B cell (primary cell): ENCODE data around the gene TLE5. TPM values are rescaled to one million over a fixed set of nuclear protein-coding genes. Genes with fewer than 3 reads are reported as not detected.

Experiments used
- ATAC-seq: fragments of 200-7000 bp; cut with Tn5 transposase; one replicate; pipeline ENCODE4 v1.10.0; 2021; ENCODE audit warnings: low read depth, mild to moderate bottlenecking, moderate number of reproducible peaks, moderate library complexity
- CTCF ChIA-PET: fragments of 350-600 bp; sonication (Branson Sonifier 250); formaldehyde crosslinking; loops from one replicate; lab custom pipeline; 2021; ENCODE audit warnings: antibody characterized with exemption, inconsistent platforms; lab: Charles Lee
- POLR2A ChIA-PET: fragments of 350-600 bp; sonication (Branson Sonifier 250); formaldehyde crosslinking; loops from one replicate; lab custom pipeline; 2021; ENCODE audit warnings: antibody characterized with exemption; lab: Charles Lee
- DNase-seq: peaks from one replicate; pipeline ENCODE4 v3.0.0; 2013
- H2AFZ ChIP-seq: 2 replicates; pipeline ENCODE4 v1.6.1; 2012; ENCODE audit warnings: mild to moderate bottlenecking, low read depth, low read length; ENCODE audit not compliant: insufficient read depth, poor library complexity, severe bottlenecking
- H3K27ac ChIP-seq, 2 donors: 1 replicate in 1 of 2; 2 replicates in 1 of 2; pipeline ENCODE4 v1.5.1; 2012 to 2013; ENCODE audit warnings: low read length in 2 of 2, mild to moderate bottlenecking in 2 of 2, moderate library complexity in 1 of 2
- H3K27me3 ChIP-seq, 4 experiments: fragments of 200-600 bp in 1 of 4; sonication (generic) in 1 of 4; replicated peaks in 1 of 4; 1 replicate in 2 of 4; 2 replicates in 2 of 4; pipeline versions ENCODE4 v1.6.1 to v1.7.0; 2013 to 2016; ENCODE audit warnings: low read length in 3 of 4, mild to moderate bottlenecking in 2 of 4, mixed read lengths in 1 of 4, moderate library complexity in 1 of 4; ENCODE audit not compliant: insufficient read depth in 4 of 4, control insufficient read depth in 3 of 4; ENCODE audit errors: control extremely low read depth in 1 of 4
- H3K36me3 ChIP-seq, 2 experiments: replicated peaks in 1 of 2; 1 replicate in 1 of 2; 2 replicates in 1 of 2; pipeline versions ENCODE4 v1.6.1 to v1.7.1; 2013; ENCODE audit warnings: low read length in 1 of 2; ENCODE audit not compliant: insufficient read depth in 2 of 2, control insufficient read depth in 1 of 2; ENCODE audit errors: control extremely low read depth in 1 of 2, extremely low read depth in 1 of 2
- H3K4me1 ChIP-seq, 2 donors: fragments of 200-600 bp in 1 of 2; sonication (generic) in 1 of 2; 1 replicate in 1 of 2; 2 replicates in 1 of 2; pipeline versions ENCODE4 v1.5.1 to v1.6.1; 2013 to 2017; ENCODE audit warnings: low read length in 2 of 2; ENCODE audit not compliant: control insufficient read depth in 2 of 2, insufficient read depth in 2 of 2
- H3K4me2 ChIP-seq: replicated peaks from 2 replicates; pipeline ENCODE3; 2012; ENCODE audit warnings: mild to moderate bottlenecking, low read depth, low read length; ENCODE audit not compliant: poor library complexity, severe bottlenecking
- H3K4me3 ChIP-seq, 5 experiments: fragments of 200-600 bp in 1 of 5; sonication (generic) in 1 of 5; 1 replicate in 3 of 5; 2 replicates in 2 of 5; pipeline versions ENCODE4 v1.5.1 to v1.7.0; 2011 to 2016; ENCODE audit warnings: low read length in 4 of 5, mild to moderate bottlenecking in 4 of 5, low read depth in 2 of 5, control low read depth in 1 of 5, moderate library complexity in 1 of 5; ENCODE audit not compliant: insufficient read depth in 1 of 5; ENCODE audit errors: control extremely low read depth in 1 of 5, extremely low read depth in 1 of 5
- H3K79me2 ChIP-seq: fragments of 200-600 bp; sonication (generic); one replicate; pipeline ENCODE4 v1.6.0; 2016; ENCODE audit warnings: low read length; ENCODE audit not compliant: control insufficient read depth, insufficient read depth
- H3K9ac ChIP-seq: fragments of 200-600 bp; sonication (generic); 2 replicates; pipeline ENCODE4 v1.6.1; 2017; ENCODE audit warnings: mild to moderate bottlenecking, low read length, moderate library complexity
- H3K9me3 ChIP-seq, 3 donors: one replicate each; pipeline versions ENCODE4 v1.6.1 to v1.7.1; 2013; ENCODE audit warnings: low read length in 2 of 3; ENCODE audit not compliant: control insufficient read depth in 2 of 3, insufficient read depth in 1 of 3; ENCODE audit errors: control extremely low read depth in 1 of 3
- H4K20me1 ChIP-seq: 2 replicates; pipeline ENCODE4 v1.6.0; 2012; ENCODE audit warnings: mild to moderate bottlenecking, low read length; ENCODE audit not compliant: insufficient read depth, control insufficient read depth, poor library complexity, severe bottlenecking
- H3K27ac Mint-ChIP-seq: one replicate; pipeline ENCODE4 v1.8.0; 2021; ENCODE audit warnings: mixed read lengths
- H3K27me3 Mint-ChIP-seq: one replicate; pipeline ENCODE4 v1.8.0; 2021; ENCODE audit warnings: mixed read lengths
- H3K4me1 Mint-ChIP-seq: one replicate; pipeline ENCODE4 v1.8.0; 2021; ENCODE audit warnings: mixed read lengths
- H3K4me3 Mint-ChIP-seq: one replicate; pipeline ENCODE4 v1.8.0; 2021; ENCODE audit warnings: mixed read lengths
- H3K9me3 Mint-ChIP-seq: one replicate; pipeline ENCODE4 v1.8.0; 2022; ENCODE audit warnings: mixed read lengths; ENCODE audit not compliant: insufficient read depth
- EZH2 ChIP-seq: IDR thresholded peaks from 2 replicates; pipeline ENCODE4 v1.6.1; 2012; ENCODE audit warnings: borderline replicate concordance, low read depth, mild to moderate bottlenecking, moderate library complexity, low read length; ENCODE audit not compliant: insufficient read depth, poor library complexity, severe bottlenecking
- WGBS: methylation state at CpG from one replicate; pipeline ENCODE4 v1.1.5; 2013; ENCODE audit warnings: missing lambda C conversion rate; ENCODE audit not compliant: insufficient coverage; 5-methylcytosine and 5-hydroxymethylcytosine counted together
- intact Hi-C: fragments of 100-400 bp; cut with micrococcal nuclease; formaldehyde crosslinking; loops from one replicate; pipeline ENCODE4 v1.10.0; 2022
- polyA plus RNA-seq: library from polyadenylated mRNA; depleted of rRNA; stranded (reverse); fragments of >200 nt; gene quantifications from 2 replicates; pipeline ENCODE4 v1.2.3, GENCODE V29; 2012
- total RNA-seq, 2 donors: library from RNA; stranded (reverse); fragments of 120-200 nt in 1 of 2; gene quantifications; 1 replicate in 1 of 2; 2 replicates in 1 of 2; pipeline versions ENCODE4 v1.2.3 to v1.2.4, GENCODE V29; 2013 to 2022
- TF ChIP-seq, protein P1 (sequence below): fragments of 200-600 bp; IDR thresholded peaks from one replicate; pipeline ENCODE4 v1.8.0; 2022; ENCODE audit warnings: antibody characterized with exemption, mild to moderate bottlenecking

TLE5 gene
- total and polyA plus RNA-seq, 2 donors (not counting 1 experiment from before 2014, with no cell fraction given): 697 to 1,132 TPM

DNA sequence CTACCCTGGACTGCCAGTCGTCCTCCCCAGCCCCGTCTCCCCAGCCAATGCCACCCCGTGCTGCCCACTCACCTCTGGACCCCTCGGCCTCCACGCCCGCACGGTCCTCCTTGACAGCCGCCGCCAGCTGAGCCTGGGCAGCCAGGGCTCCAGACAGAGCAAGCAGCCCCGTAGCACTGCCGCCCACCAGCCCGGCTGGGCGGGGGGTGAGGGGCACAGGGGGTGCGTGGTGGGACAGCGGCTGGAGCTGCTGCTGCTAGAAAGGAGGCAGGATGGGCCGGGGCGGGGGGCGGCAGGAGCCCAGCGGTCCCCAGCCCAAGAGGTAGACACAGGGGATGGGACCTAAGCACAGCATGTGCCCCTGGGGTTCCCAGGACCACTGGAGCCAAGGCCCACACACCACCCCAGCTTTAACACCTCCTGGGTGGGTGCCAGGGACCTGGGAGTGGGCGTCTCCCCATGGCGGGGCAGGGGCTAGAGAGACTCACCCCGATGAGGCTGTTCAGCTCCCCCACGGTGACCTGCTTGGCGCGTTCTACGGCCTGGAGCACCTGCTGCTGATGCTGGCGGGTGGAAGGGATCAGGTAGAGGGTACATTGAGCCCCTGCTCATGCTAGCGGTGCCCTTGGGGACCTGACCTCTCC lies 43.0 kb downstream of the TLE5 start:
- no peak overlapping the region for H2AFZ ChIP-seq
- no peaks in the 10 kb centered on the region for H3K9me3 ChIP-seq
- DNase-seq: no peak
- no peaks in the 10 kb centered on the region for H4K20me1 ChIP-seq
- no peaks in the 10 kb centered on the region for H3K9me3 Mint-ChIP-seq
- no peaks in the 10 kb centered on the region for H3K79me2 ChIP-seq
- H3K36me3 ChIP-seq: no peaks in the 10 kb centered on the region
- no peak overlapping the region for H3K9ac ChIP-seq
- H3K4me2 ChIP-seq: no peak overlapping the region
- H3K4me3 ChIP-seq: no peak overlapping the region
- 95% methylated on average over 21 of the region's 28 CpGs for WGBS
- ATAC-seq: no peak
- intact Hi-C loops: no loop called here
- TF ChIP-seq, protein P1, sequence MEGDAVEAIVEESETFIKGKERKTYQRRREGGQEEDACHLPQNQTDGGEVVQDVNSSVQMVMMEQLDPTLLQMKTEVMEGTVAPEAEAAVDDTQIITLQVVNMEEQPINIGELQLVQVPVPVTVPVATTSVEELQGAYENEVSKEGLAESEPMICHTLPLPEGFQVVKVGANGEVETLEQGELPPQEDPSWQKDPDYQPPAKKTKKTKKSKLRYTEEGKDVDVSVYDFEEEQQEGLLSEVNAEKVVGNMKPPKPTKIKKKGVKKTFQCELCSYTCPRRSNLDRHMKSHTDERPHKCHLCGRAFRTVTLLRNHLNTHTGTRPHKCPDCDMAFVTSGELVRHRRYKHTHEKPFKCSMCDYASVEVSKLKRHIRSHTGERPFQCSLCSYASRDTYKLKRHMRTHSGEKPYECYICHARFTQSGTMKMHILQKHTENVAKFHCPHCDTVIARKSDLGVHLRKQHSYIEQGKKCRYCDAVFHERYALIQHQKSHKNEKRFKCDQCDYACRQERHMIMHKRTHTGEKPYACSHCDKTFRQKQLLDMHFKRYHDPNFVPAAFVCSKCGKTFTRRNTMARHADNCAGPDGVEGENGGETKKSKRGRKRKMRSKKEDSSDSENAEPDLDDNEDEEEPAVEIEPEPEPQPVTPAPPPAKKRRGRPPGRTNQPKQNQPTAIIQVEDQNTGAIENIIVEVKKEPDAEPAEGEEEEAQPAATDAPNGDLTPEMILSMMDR: no peak
- no peak for TF ChIP-seq EZH2
- H3K27me3 Mint-ChIP-seq: peaks cover 16% of the 10 kb centered on the region
- no peak overlapping the region for H3K4me3 Mint-ChIP-seq
- peaks cover under 1% of the 10 kb centered on the region for H3K4me1 Mint-ChIP-seq
- CTCF ChIA-PET: no interaction called here
- POLR2A ChIA-PET: no interaction called here
- H3K27ac ChIP-seq: no peak overlapping the region
- no peak overlapping the region for H3K27ac Mint-ChIP-seq
- peaks cover 0 to 6% (median 2%) of the 10 kb centered on the region in 4 experiments for H3K27me3 ChIP-seq
- no peaks in the 10 kb centered on the region for H3K4me1 ChIP-seq

DNA sequence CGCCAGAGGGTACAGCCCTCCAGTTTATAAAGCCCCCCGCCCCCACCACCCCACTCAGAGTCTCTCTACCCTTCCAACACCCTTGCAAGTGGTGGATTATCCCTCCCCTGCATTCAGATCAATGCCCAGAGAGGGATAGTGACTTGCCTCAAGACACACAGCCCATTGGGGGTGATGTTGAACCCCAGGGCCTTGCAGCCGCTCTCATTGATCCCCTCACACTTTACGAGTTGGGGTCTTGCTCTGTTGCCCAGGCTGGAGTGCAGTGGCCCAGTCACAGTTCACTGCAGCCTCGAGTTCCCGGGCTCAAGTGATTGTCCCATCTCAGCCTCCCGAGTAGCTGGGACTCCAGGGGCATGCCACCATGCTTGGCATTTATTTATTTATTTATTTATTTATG lies 44.4 kb downstream of the TLE5 start:
- intact Hi-C loops: no loop called here
- no peak overlapping the region for H3K27ac Mint-ChIP-seq

More for the DNA sequence above, 44.4 kb downstream of the TLE5 start:
- Histone ChIP-seq H4K20me1 (no peaks in the 10 kb centered on the region), H3K27ac (no peak overlapping the region), H3K9ac (no peak overlapping the region), H3K4me2 (no peak overlapping the region), H3K4me1 (no peaks in the 10 kb centered on the region), H3K79me2 (no peaks in the 10 kb centered on the region), H3K4me3 (no peak overlapping the region), H3K27me3 (peaks cover 0 to 2% (median 0%) of the 10 kb centered on the region in 4 experiments), H2AFZ (no peak overlapping the region), H3K36me3 (no peaks in the 10 kb centered on the region), H3K9me3 (no peaks in the 10 kb centered on the region)
- Mint-ChIP-seq H3K9me3 (no peaks in the 10 kb centered on the region), H3K4me3 (no peak overlapping the region), H3K27me3 (peaks cover 7% of the 10 kb centered on the region), H3K4me1 (no peaks in the 10 kb centered on the region)
- CTCF ChIA-PET: no interaction called here
- TF ChIP-seq EZH2: no peak
- TF ChIP-seq, protein P1: no peak
- ATAC-seq (no peak), DNase-seq (no peak)
- 96% methylated on average over 2 of the region's 7 CpGs for WGBS
- POLR2A ChIA-PET: no interaction called here
